H1 (cell line): ENCODE measurements around the gene TOMM22. TPM values are rescaled to one million over a fixed set of nuclear protein-coding genes. Genes with fewer than 3 reads are reported as not detected.

Experiments used
- CTCF ChIA-PET: fragments of 300-600 bp; sonication (Branson Sonifier 250); formaldehyde crosslinking; loops from one replicate; lab custom pipeline; 2021; ENCODE audit not compliant: partially characterized antibody; lab: Charles Lee
- POLR2A ChIA-PET: fragments of 300-600 bp; sonication (Branson Sonifier 250); formaldehyde crosslinking; loops from one replicate; lab custom pipeline; 2021; ENCODE audit warnings: inconsistent platforms; ENCODE audit not compliant: partially characterized antibody; lab: Charles Lee
- DNase-seq, 2 experiments: peaks; one replicate each; pipeline versions ENCODE4 v3.0.0 to v3.0.0-alpha.2; 2010 to 2022; ENCODE audit warnings: low spot score in 2 of 2, low read depth in 1 of 2, mixed read lengths in 1 of 2
- FAIRE-seq: peaks from 2 replicates; lab custom pipeline; 2011; peaks lifted over from hg19 to GRCh38; lab: Jason Lieb, UNC
- H2AFZ ChIP-seq: 2 replicates; pipeline ENCODE4 v1.8.1; 2012; ENCODE audit warnings: low read length, inconsistent platforms
- H2AK5ac ChIP-seq: 2 replicates; pipeline ENCODE4 v1.6.1; 2013; ENCODE audit warnings: low read depth, low read length
- H2BK120ac ChIP-seq: replicated peaks from 2 replicates; pipeline ENCODE3; 2013; ENCODE audit warnings: low read depth, low read length, inconsistent platforms
- H2BK12ac ChIP-seq: 2 replicates; pipeline ENCODE4 v1.6.1; 2013; ENCODE audit warnings: low read depth, low read length
- H2BK15ac ChIP-seq: 2 replicates; pipeline ENCODE4 v1.6.1; 2013; ENCODE audit warnings: low read length
- H2BK20ac ChIP-seq: 2 replicates; pipeline ENCODE4 v1.6.1; 2013; ENCODE audit warnings: low read length
- H2BK5ac ChIP-seq: 2 replicates; pipeline ENCODE4 v1.6.1; 2013; ENCODE audit warnings: low read depth, low read length
- H3K14ac ChIP-seq: 2 replicates; pipeline ENCODE4 v1.6.1; 2013; ENCODE audit warnings: inconsistent platforms; ENCODE audit not compliant: insufficient read length
- H3K18ac ChIP-seq: 2 replicates; pipeline ENCODE4 v1.6.1; 2013; ENCODE audit warnings: low read length; ENCODE audit errors: extremely low read depth
- H3K23ac ChIP-seq: 2 replicates; pipeline ENCODE4 v1.6.1; 2013; ENCODE audit warnings: inconsistent platforms; ENCODE audit not compliant: insufficient read length
- H3K23me2 ChIP-seq: 2 replicates; pipeline ENCODE4 v1.6.1; 2013; ENCODE audit warnings: low read depth, low read length
- H3K27ac ChIP-seq: 2 replicates; pipeline ENCODE4 v1.6.1; 2011; ENCODE audit warnings: low read depth, low read length, inconsistent platforms
- H3K27me3 ChIP-seq, 4 experiments: replicated peaks in 1 of 4; 1 replicate in 1 of 4; 2 replicates in 3 of 4; pipeline versions ENCODE4 v1.6.1 to v1.8.1; 2011 to 2013; ENCODE audit warnings: low read length in 3 of 4, mild to moderate bottlenecking in 3 of 4, inconsistent platforms in 2 of 4, mixed read lengths in 2 of 4, moderate library complexity in 1 of 4; ENCODE audit not compliant: control insufficient read depth in 3 of 4, insufficient read depth in 3 of 4; ENCODE audit errors: extremely low read depth in 1 of 4
- H3K36me3 ChIP-seq, 4 experiments: 2 replicates each; pipeline versions ENCODE4 v1.6.1 to v1.8.1; 2011 to 2013; ENCODE audit warnings: mild to moderate bottlenecking in 4 of 4, low read length in 3 of 4, moderate library complexity in 2 of 4, control low read depth in 1 of 4, inconsistent platforms in 1 of 4; ENCODE audit not compliant: insufficient read depth in 4 of 4, control insufficient read depth in 2 of 4
- H3K4ac ChIP-seq: replicated peaks from 2 replicates; pipeline ENCODE3; 2013; ENCODE audit warnings: low read length, low read depth, mixed read lengths, inconsistent platforms; ENCODE audit not compliant: insufficient read length
- H3K4me1 ChIP-seq, 4 experiments: replicated peaks in 1 of 4; 1 replicate in 1 of 4; 2 replicates in 3 of 4; pipeline versions ENCODE4 v1.6.1 to v1.8.1; 2011 to 2013; ENCODE audit warnings: low read length in 3 of 4, inconsistent platforms in 2 of 4, mixed read lengths in 1 of 4; ENCODE audit not compliant: insufficient read depth in 4 of 4, control insufficient read depth in 3 of 4
- H3K4me2 ChIP-seq, 2 experiments: 2 replicates each; pipeline versions ENCODE4 v1.6.1 to v1.8.1; 2011 to 2013; ENCODE audit warnings: low read depth in 2 of 2, low read length in 2 of 2, control low read depth in 1 of 2, inconsistent platforms in 1 of 2, mild to moderate bottlenecking in 1 of 2; ENCODE audit not compliant: insufficient read depth in 1 of 2
- H3K4me3 ChIP-seq, 4 experiments: fragments of 200-600, 300-600 bp in 1 of 4; sonication (generic), shearing (Covaris generic), sonication (Bioruptor Twin) in 1 of 4; 2 replicates each; pipeline versions ENCODE4 v1.5.1 to v1.8.1; 2011 to 2016; ENCODE audit warnings: low read length in 4 of 4, low read depth in 3 of 4, control low read depth in 2 of 4, inconsistent platforms in 2 of 4, mild to moderate bottlenecking in 2 of 4, mixed read lengths in 1 of 4, moderate library complexity in 1 of 4; ENCODE audit not compliant: insufficient read depth in 2 of 4; ENCODE audit errors: extremely low read depth in 1 of 4
- H3K56ac ChIP-seq: replicated peaks from 2 replicates; pipeline ENCODE3; 2013; ENCODE audit warnings: low read depth, mild to moderate bottlenecking, mixed read lengths, low read length, inconsistent platforms; ENCODE audit not compliant: insufficient read length
- H3K79me1 ChIP-seq: 2 replicates; pipeline ENCODE4 v1.6.1; 2013; ENCODE audit warnings: low read depth, low read length, control low read depth
- H3K79me2 ChIP-seq, 2 experiments: 2 replicates each; pipeline versions ENCODE4 v1.6.1 to v1.8.1; 2012 to 2013; ENCODE audit warnings: low read length in 2 of 2, mild to moderate bottlenecking in 2 of 2, inconsistent platforms in 1 of 2; ENCODE audit not compliant: insufficient read depth in 2 of 2, control insufficient read depth in 1 of 2
- H3K9ac ChIP-seq, 4 experiments: replicated peaks in 1 of 4; 1 replicate in 1 of 4; 2 replicates in 3 of 4; pipeline versions ENCODE4 v1.6.1 to v1.8.1; 2011 to 2013; ENCODE audit warnings: low read depth in 3 of 4, low read length in 3 of 4, control low read depth in 2 of 4, mild to moderate bottlenecking in 2 of 4, moderate library complexity in 2 of 4, inconsistent platforms in 1 of 4; ENCODE audit errors: extremely low read depth in 1 of 4
- H3K9me3 ChIP-seq, 2 experiments: 2 replicates each; pipeline versions ENCODE4 v1.6.1 to v1.8.1; 2012 to 2013; ENCODE audit warnings: mild to moderate bottlenecking in 2 of 2, moderate library complexity in 2 of 2, control low read depth in 1 of 2, inconsistent platforms in 1 of 2, low read depth in 1 of 2, low read length in 1 of 2, mixed read lengths in 1 of 2; ENCODE audit not compliant: insufficient read depth in 2 of 2
- H4K20me1 ChIP-seq, 2 experiments: replicated peaks in 1 of 2; 2 replicates each; pipeline versions ENCODE3 to v1.8.1; 2011 to 2013; ENCODE audit warnings: inconsistent platforms in 2 of 2, low read length in 2 of 2, mild to moderate bottlenecking in 1 of 2; ENCODE audit not compliant: insufficient read depth in 2 of 2, control insufficient read depth in 1 of 2
- H4K5ac ChIP-seq: 2 replicates; pipeline ENCODE4 v1.6.1; 2013; ENCODE audit warnings: low read length, low read depth, mixed read lengths, inconsistent platforms; ENCODE audit not compliant: insufficient read length
- H4K8ac ChIP-seq: 2 replicates; pipeline ENCODE4 v1.8.0; 2013; ENCODE audit warnings: mild to moderate bottlenecking, moderate library complexity, low read length, inconsistent platforms; ENCODE audit not compliant: insufficient read depth; ENCODE audit errors: extremely low read depth
- H4K91ac ChIP-seq: replicated peaks from 2 replicates; pipeline ENCODE3; 2013; ENCODE audit warnings: low read length, mixed read lengths, inconsistent platforms; ENCODE audit not compliant: insufficient read length
- BCL11A ChIP-seq, 2 experiments: IDR thresholded peaks; one replicate each; pipeline ENCODE4 v1.6.1; 2011; ENCODE audit warnings: low read depth in 2 of 2, low read length in 2 of 2, mild to moderate bottlenecking in 2 of 2
- EP300 ChIP-seq, 2 experiments: IDR thresholded peaks; 1 replicate in 1 of 2; 2 replicates in 1 of 2; pipeline ENCODE4 v1.6.1; 2011 to 2012; ENCODE audit warnings: low read depth in 2 of 2, low read length in 2 of 2, mild to moderate bottlenecking in 2 of 2, borderline replicate concordance in 1 of 2, inconsistent platforms in 1 of 2, moderate library complexity in 1 of 2
- GTF2F1 ChIP-seq: IDR thresholded peaks from 2 replicates; pipeline ENCODE4 v1.6.1; 2012; ENCODE audit warnings: low read depth, low read length, improper control_type of control experiment, borderline replicate concordance
- KDM4A ChIP-seq: IDR thresholded peaks from one replicate; pipeline ENCODE4 v1.7.1; 2012; ENCODE audit warnings: low read depth, mild to moderate bottlenecking, moderate library complexity, low read length, inconsistent platforms; ENCODE audit not compliant: severe bottlenecking
- NANOG ChIP-seq: IDR thresholded peaks from 2 replicates; pipeline ENCODE4 v1.6.1; 2011; ENCODE audit warnings: low read length, low read depth, mild to moderate bottlenecking, inconsistent platforms; ENCODE audit not compliant: insufficient read depth, poor library complexity, severe bottlenecking
- ZNF274 ChIP-seq: IDR thresholded peaks from 2 replicates; pipeline ENCODE4 v1.7.0; 2012; ENCODE audit warnings: low read length, borderline replicate concordance; ENCODE audit errors: extremely low read depth
- WGBS, 2 experiments: shearing (Covaris generic) in 1 of 2; methylation state at CpG; one replicate each; pipeline versions ENCODE4 v1.1.6 to v1.1.7; 2013 to 2015; ENCODE audit warnings: low lambda C conversion rate in 2 of 2, mixed read lengths in 2 of 2, inconsistent platforms in 1 of 2, low coverage in 1 of 2, missing lambda C conversion rate in 1 of 2; ENCODE audit not compliant: insufficient replicate concordance in 2 of 2, insufficient coverage in 1 of 2, insufficient read length in 1 of 2; ENCODE audit errors: extremely low coverage in 1 of 2, missing lambda C conversion rate in 1 of 2; 5-methylcytosine and 5-hydroxymethylcytosine counted together
- polyA plus RNA-seq, 7 experiments: library from polyadenylated mRNA; depleted of rRNA in 3 of 7; stranded (reverse) in 5 of 7; unstranded in 2 of 7; fragments of >200 nt in 5 of 7; fragments of 200-250 nt in 2 of 7; gene quantifications; 1 replicate in 5 of 7; 2 replicates in 1 of 7; 4 replicates in 1 of 7; pipeline versions ENCODE4 v1.2.1 to v1.2.3, GENCODE V29; 2011 to 2013; ENCODE audit warnings: missing spikeins in 2 of 7, mixed read lengths in 2 of 7
- total RNA-seq: library from RNA; stranded (reverse); fragmentation: NEBNext Ultra II Directional; extraction: Animal tissue kit (Norgen Biotek cat#: 25700); gene quantifications from 2 replicates; pipeline ENCODE4 v1.2.1, GENCODE V29; 2021

Gene TOMM22
- total and polyA plus RNA-seq, 2 of the 8 experiments (the other 6 are each of a cell fraction or from before 2014, with no cell fraction given), result 84.0 to 125 TPM

- H4K8ac ChIP-seq, result no peak overlapping the region
- H3K18ac ChIP-seq, result no peak overlapping the region
- H3K4me1 ChIP-seq, result peaks cover 3 to 11% (median 7%) of the 10 kb centered on the region in 4 experiments; a peak in 6 of 7 replicates
- no peak overlapping the region for H2BK5ac ChIP-seq
- FAIRE-seq (no peak), DNase-seq (no peak)
- no peaks in the 10 kb centered on the region; a peak in 2 of 8 replicates for H3K36me3 ChIP-seq
- no peak overlapping the region for H3K4ac ChIP-seq
- ChIA-PET CTCF (interaction anchor here (1.3 to 1.5 kb wide), 3 partner anchors 17 to 647 kb away, joined by 3 to 11 read pairs (median 4); partner anchors contain the start of gene TOMM22), POLR2A (interaction anchor here (1.0 to 13.1 kb wide), 6 partner anchors 10 to 39 kb away, joined by 3 to 123 read pairs (median 4); partner anchors contain the start of gene TOMM22)
- H3K79me2 ChIP-seq, result peaks cover 0 to 38% of the 10 kb centered on the region in 2 experiments; a peak in 2 of 4 replicates
- TF ChIP-seq GTF2F1, result no peak
- TF ChIP-seq BCL11A (IDR thresholded peaks at IDR 0.05; ENCODE audit: low read depth in 2 of 2, low read length in 2 of 2), result no peak
- no peak for TF ChIP-seq NANOG
- TF ChIP-seq ZNF274, result no peak
- no peak for TF ChIP-seq KDM4A
- no peak for TF ChIP-seq EP300 (IDR thresholded peaks at IDR 0.05; ENCODE audit: borderline replicate concordance in 1 of 2, low read depth in 2 of 2, low read length in 2 of 2)
- no peak overlapping the region for H2AK5ac ChIP-seq
- 90% methylated on average over 5 of the region's 5 CpGs; no CpG with 5 or more reads in 1 of the 2 experiments for WGBS, 2 experiments
- H3K9me3 ChIP-seq, result no peaks in the 10 kb centered on the region
- H3K4me2 ChIP-seq, result peak overlapping the region; percentile 81 to 96
- no peak overlapping the region for H2AFZ ChIP-seq
- H3K14ac ChIP-seq, result no peak overlapping the region
- peak overlapping the region in 1 of 4 experiments; percentile 65; a peak in 1 of 7 replicates for H3K9ac ChIP-seq
- H2BK120ac ChIP-seq, result no peak overlapping the region
- peaks cover 0 to 5% of the 10 kb centered on the region in 2 experiments for H4K20me1 ChIP-seq
- H3K56ac ChIP-seq, result no peak overlapping the region
- no peaks in the 10 kb centered on the region for H3K27me3 ChIP-seq
- no peak overlapping the region for H2BK20ac ChIP-seq
- peaks cover 3% of the 10 kb centered on the region; the same call in 1 of the 2 replicates for H3K79me1 ChIP-seq
- no peak overlapping the region for H4K91ac ChIP-seq
- H2BK15ac ChIP-seq, result no peak overlapping the region
- H2BK12ac ChIP-seq, result no peak overlapping the region
- H4K5ac ChIP-seq, result no peak overlapping the region
- H3K23me2 ChIP-seq, result peaks cover 10% of the 10 kb centered on the region
- H3K27ac ChIP-seq, result no peak overlapping the region
- peak overlapping the region; percentile 7 to 100 (median 82); a peak in 5 of 8 replicates for H3K4me3 ChIP-seq
- no peak overlapping the region for H3K23ac ChIP-seq
Measured at GRCh38 chr22:38699143-38699542, 17.4 kb downstream of the TOMM22 start.
